ENCODE results near the gene MRPL1. TPM values are rescaled to one million over a fixed set of nuclear protein-coding genes. Genes with fewer than 3 reads are reported as not detected.

Gene MRPL1
- total and polyA plus RNA-seq, 9 of the 15 experiments (the other 6 are each of a cell fraction or from before 2014, with no cell fraction given) = 38.4 to 75.7 (median 63.7) TPM

DNA sequence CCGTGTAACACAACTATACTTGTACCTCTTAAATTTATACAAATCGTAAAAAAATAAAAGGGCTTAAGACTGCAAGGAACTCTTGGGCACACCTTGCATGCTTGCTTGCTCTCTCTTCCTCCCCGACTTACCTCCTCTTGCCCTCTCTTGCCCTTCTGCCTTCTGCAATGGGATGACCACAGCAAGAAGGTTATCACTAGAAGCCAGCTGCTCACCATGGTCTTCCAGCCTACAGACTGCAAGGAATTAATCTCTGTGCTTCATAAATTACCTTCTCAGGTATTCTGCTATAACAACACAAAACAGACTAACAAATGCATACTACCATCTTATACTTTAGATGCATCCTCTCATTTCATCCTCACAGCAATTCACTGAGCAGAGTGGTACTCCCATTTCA, 92.1 kb downstream of the MRPL1 start (continued):
- TF ChIP-seq POLR2H (tag; IDR thresholded peaks at IDR 0.05; ENCODE audit: low read depth) = no peak
- TF ChIP-seq GATA2 (CRISPR knock-in tag; IDR thresholded peaks at IDR 0.05) = peak; percentile 25; the same call in 1 of the 2 replicates
- TF ChIP-seq MEIS2 (IDR thresholded peaks at IDR 0.05; ENCODE audit: partially characterized antibody) = no peak

DNA sequence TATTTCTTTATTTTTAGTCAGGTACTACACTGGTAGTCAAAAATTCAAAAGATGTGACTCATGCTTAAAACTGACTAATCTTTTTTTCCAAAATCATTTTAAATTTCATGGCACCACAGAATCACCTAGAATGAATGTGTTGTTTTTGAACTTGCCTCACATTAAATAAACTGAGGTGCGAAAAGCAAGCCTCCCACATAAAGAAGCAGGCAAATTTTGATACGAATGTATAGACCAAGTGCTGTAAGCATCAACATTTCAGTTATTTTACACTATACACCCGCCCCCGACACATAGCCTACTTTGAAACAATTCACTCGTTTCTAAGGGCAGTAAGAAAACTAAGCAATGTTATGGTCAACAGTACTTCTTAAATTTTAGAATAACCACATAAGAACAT, 94.3 kb downstream of the MRPL1 start:
- DNase-seq (ENCODE audit: extremely low read depth in 1 of 4, low spot score in 3 of 4) (no peak), ATAC-seq (no peak), FAIRE-seq (no peak)
- Histone ChIP-seq H3K4me2 (ENCODE audit: insufficient read depth, low read length) (no peak overlapping the region), H3K9ac (ENCODE audit: insufficient read depth in 1 of 2, low read depth in 2 of 2, low read length in 2 of 2) (no peak overlapping the region), H4K20me1 (replicated peaks; ENCODE audit: control insufficient read depth, insufficient read depth, low read length) (no peaks in the 10 kb centered on the region), H3K4me3 (no peak overlapping the region), H3K79me2 (ENCODE audit: control insufficient read depth, insufficient read depth, low read length) (no peaks in the 10 kb centered on the region), H3K27me3 (ENCODE audit: control insufficient read depth in 2 of 2, insufficient read depth in 2 of 2, low read length in 2 of 2) (no peaks in the 10 kb centered on the region), H2AFZ (ENCODE audit: low read depth, low read length) (no peak overlapping the region), H3K4me1 (replicated peaks in 1 of 2; ENCODE audit: control insufficient read depth in 2 of 2, insufficient read depth in 2 of 2, low read length in 2 of 2) (0 out of 5 replicates have a peak, but pooled peaks cover 0 to 2% of the 10 kb centered on the region in 2 experiments), H3K9me3 (replicated peaks; ENCODE audit: control insufficient read depth, insufficient read depth, low read depth, low read length) (no peaks in the 10 kb centered on the region), H3K27ac (ENCODE audit: extremely low read depth, low read depth, low read length) (no peak overlapping the region), H3K9me1 (ENCODE audit: control insufficient read depth, insufficient read depth, low read length) (no peaks in the 10 kb centered on the region), H3K36me3 (ENCODE audit: control insufficient read depth, insufficient read depth, low read length) (peaks cover 12% of the 10 kb centered on the region; the same call in 1 of the 3 replicates)
- BruUV-seq (replicated peaks) = no TSS peak
- POLR2A ChIA-PET = no interaction called here
- no peak for TF ChIP-seq SNIP1 (IDR thresholded peaks at IDR 0.05; ENCODE audit: low read depth)
- no peak for TF ChIP-seq ZFP30 (CRISPR knock-in tag; IDR thresholded peaks at IDR 0.05; ENCODE audit: borderline replicate concordance)
- no peak for TF ChIP-seq ELF1 (tag; IDR thresholded peaks at IDR 0.05)
- no peak for TF ChIP-seq MCM2 (IDR thresholded peaks at IDR 0.05; ENCODE audit: low read depth)
- TF ChIP-seq, protein P1, sequence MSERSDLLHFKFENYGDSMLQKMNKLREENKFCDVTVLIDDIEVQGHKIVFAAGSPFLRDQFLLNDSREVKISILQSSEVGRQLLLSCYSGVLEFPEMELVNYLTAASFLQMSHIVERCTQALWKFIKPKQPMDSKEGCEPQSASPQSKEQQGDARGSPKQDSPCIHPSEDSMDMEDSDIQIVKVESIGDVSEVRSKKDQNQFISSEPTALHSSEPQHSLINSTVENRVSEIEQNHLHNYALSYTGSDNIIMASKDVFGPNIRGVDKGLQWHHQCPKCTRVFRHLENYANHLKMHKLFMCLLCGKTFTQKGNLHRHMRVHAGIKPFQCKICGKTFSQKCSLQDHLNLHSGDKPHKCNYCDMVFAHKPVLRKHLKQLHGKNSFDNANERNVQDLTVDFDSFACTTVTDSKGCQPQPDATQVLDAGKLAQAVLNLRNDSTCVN (CRISPR knock-in tag; IDR thresholded peaks at IDR 0.05) = no peak
- TF ChIP-seq CREB1 (IDR thresholded peaks at IDR 0.05) = no peak
- TF ChIP-seq CREB1 (CRISPR knock-in tag; IDR thresholded peaks at IDR 0.05) = no peak
- TF ChIP-seq PHF21A (IDR thresholded peaks at IDR 0.05; ENCODE audit: borderline replicate concordance, low read depth) = no peak
- TF ChIP-seq, protein P2, sequence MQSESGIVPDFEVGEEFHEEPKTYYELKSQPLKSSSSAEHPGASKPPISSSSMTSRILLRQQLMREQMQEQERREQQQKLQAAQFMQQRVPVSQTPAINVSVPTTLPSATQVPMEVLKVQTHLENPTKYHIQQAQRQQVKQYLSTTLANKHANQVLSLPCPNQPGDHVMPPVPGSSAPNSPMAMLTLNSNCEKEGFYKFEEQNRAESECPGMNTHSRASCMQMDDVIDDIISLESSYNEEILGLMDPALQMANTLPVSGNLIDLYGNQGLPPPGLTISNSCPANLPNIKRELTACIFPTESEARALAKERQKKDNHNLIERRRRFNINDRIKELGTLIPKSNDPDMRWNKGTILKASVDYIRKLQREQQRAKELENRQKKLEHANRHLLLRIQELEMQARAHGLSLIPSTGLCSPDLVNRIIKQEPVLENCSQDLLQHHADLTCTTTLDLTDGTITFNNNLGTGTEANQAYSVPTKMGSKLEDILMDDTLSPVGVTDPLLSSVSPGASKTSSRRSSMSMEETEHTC (IDR thresholded peaks at IDR 0.05) = no peak
- no peak for TF ChIP-seq ZNF134 (CRISPR knock-in tag; conservative IDR thresholded peaks at IDR 0.05)
- no peak for TF ChIP-seq TCF3 (CRISPR knock-in tag; IDR thresholded peaks at IDR 0.05)
- no peak for TF ChIP-seq TRIM28 (IDR thresholded peaks at IDR 0.05)
- WGBS (ENCODE audit: insufficient coverage, low coverage, missing lambda C conversion rate) = 79% methylated on average over 5 of the region's 5 CpGs
- CTCF ChIA-PET (ENCODE audit: low intra/inter-chr PET ratio) = no interaction called here
- intact Hi-C loops (cut with micrococcal nuclease) = loop anchor here (5.0 to 10.0 kb wide), 2 partner anchors 95 to 988 kb away; partner anchors contain the start of gene MRPL1
- in situ Hi-C loops (cut with MboI) = loop anchor here (10.0 kb wide), 1 partner anchor 528 kb away; no protein-coding TSS in a partner anchor

Measured in K562 (cell line).